M059J (cell line): ENCODE measurements around the gene SLC22A15. TPM values are rescaled to one million over a fixed set of nuclear protein-coding genes. Genes with fewer than 3 reads are reported as not detected.
"Not testable (repeated sequence)": the region's sequence is repeated elsewhere in the genome, so short reads cannot be mapped to it uniquely, and the experiment has no call there.

Experiments
- DNase-seq: peaks from one replicate; pipeline ENCODE4 v3.0.0-alpha.2; 2012; ENCODE audit warnings: low read depth
- total RNA-seq: library from RNA; depleted of rRNA; stranded (reverse); fragments of >200 nt; shearing (Covaris generic); gene quantifications from 2 replicates; pipeline ENCODE4 v1.2.3, GENCODE V29; 2014

SLC22A15 gene
- total RNA-seq, 1 experiment from 2014 or later = 0.05 TPM

GRCh38 chr1:116031302-116031835, 55.1 kb downstream of the SLC22A15 start:
- DNase-seq = no peak

- DNase-seq = no peak
Observed at GRCh38 chr1:116033322-116033721, 57.0 kb downstream of the SLC22A15 start.

DNA sequence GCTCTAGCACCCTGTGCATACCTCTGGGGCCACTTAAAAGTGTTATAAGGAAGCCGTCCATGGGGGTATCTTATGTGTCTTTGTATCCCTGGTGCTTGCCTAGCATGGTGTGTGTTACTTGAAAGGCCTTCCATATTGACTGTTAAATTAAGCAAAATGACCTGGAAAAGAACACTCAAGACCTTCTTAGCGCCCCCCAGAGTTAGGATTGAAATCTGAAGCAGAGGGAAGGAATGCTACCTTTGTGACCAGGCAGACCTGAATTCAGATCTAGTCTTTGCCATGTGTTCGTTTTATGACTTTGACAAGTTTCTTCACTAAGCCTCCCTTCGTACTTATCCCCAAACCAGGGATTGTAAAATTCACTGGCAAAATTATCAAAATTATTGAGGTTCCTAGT, 59.9 kb downstream of the SLC22A15 start:
- no peak for DNase-seq

GRCh38 chr1:116038679-116039078, 62.4 kb downstream of the SLC22A15 start:
- DNase-seq = no peak

GRCh38 chr1:116044071-116044470, 67.8 kb downstream of the SLC22A15 start:
- no peak for DNase-seq

- DNase-seq = peak; percentile 33
Observed at GRCh38 chr1:116046933-116047332, 70.6 kb downstream of the SLC22A15 start.

DNA sequence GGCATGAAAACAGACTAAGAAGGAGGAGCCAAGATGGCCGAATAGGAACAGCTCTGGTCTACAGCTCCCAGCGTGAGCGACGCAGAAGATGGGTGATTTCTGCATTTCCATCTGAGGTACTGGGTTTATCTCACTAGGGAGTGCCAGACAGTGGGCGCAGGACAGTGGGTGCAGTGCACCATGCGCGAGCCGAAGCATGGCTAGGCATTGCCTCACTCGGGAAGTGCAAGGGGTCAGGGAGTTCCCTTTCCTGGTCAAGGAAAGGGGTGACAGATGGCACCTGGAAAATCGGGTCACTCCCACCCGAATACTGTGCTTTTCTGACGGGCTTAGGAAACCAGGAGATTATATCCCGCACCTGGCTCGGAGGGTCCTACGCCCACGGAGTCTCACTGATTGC, 75.6 kb downstream of the SLC22A15 start:
- DNase-seq = not testable (repeated sequence)

DNA sequence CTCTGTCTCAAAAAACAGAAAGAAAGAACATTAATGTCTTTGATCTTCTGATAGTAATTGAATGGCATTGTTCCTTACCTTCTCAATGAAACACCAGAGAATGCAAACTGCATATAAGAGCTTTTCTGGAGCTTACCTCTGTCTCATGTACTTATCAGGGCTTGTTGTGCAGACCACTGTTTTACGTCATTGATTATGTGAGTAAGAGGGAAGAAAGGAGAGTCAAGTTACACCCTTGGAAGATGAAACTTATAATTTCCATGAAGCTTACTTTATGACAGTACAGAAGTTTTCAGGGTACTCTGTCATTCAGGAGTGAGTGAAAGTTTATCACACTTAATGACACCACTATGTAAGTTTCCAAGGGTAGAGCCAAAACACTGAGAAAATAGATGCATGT, 85.9 kb downstream of the SLC22A15 start:
- DNase-seq = no peak

DNA sequence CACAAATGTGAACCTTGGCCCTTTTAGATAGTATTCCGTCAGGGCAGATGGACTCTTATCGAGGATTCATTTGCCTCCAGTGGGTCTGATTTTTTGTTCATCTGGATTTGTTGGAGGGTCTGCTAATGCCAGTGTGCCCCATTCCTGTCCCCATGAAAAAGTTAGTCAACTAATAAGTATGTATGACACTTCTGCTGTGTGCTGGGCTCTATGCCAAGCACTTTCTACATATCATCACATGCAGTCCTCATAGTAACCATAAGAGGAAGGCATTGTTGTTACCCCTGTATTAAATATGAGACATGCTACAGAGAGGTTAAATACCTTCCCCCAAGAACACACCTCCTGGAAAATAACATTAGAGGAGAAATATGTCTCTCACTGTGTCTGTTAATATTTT, 88.3 kb downstream of the SLC22A15 start:
- peak; percentile 18 for DNase-seq

DNA sequence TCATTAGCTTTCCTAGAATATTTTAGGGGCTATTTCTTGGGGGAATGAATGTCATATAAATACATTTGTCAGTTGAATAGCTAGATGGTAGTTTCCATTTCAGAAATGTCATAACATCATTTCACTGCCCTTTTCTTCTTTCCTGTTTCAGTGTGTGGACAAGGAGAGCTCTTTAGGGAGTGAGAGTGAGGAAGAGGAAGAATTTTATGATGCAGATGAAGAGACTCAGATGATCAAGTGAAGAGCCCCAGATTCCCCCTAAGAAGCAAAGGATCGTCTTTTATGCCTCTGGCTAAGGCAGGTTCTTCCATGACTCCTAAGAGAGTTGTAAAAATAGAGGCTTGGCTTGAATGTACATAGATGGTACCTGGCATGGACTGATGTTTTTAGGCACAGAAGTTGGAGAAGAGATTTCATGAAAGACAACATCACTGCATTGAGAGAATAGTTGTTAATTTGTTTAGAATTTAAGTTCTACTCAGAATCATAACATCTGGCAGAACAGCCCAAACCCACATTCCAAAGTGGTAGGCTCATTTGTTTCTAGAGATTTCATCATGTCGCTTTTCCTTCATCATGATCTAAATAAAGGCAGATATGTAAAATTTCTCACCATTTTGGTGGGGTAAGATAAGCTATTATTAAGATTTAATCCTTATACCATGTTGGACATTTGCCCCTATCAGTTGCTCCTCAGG, 90.7 kb downstream of the SLC22A15 start:
- DNase-seq = peak; percentile 44

- DNase-seq = peak; percentile 65
Observed at GRCh38 chr1:116067566-116067890, 91.2 kb downstream of the SLC22A15 start.

- DNase-seq = no peak
Observed at GRCh38 chr1:116075575-116075974, 99.3 kb downstream of the SLC22A15 start.

GRCh38 chr1:116075990-116076389, 99.7 kb downstream of the SLC22A15 start:
- peak; percentile 71 for DNase-seq

GRCh38 chr1:116076831-116077230, 100.5 kb downstream of the SLC22A15 start:
- DNase-seq = peak; percentile 55

- DNase-seq = no peak
Observed at GRCh38 chr1:116078699-116079223, 102.4 kb downstream of the SLC22A15 start.

DNA sequence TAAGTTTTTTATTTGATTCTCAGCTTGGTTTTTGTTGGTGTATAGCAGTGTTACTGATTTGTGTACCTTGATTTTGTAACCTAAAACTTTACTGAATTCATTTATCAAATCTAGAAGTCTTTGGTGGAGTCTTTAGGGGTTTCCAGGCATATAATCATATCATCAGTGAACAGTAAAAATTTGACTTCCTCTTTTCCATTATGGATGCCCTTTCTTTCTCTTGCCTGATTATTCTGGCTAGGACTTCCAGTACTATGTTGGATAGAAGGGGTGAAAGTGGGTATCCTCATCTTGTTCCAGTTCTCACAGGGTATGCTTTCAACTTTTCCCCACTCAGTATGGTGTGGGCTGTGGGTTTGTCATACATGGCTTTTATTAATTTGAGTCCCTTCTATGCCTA, 111.3 kb downstream of the SLC22A15 start:
- DNase-seq = no peak

DNA sequence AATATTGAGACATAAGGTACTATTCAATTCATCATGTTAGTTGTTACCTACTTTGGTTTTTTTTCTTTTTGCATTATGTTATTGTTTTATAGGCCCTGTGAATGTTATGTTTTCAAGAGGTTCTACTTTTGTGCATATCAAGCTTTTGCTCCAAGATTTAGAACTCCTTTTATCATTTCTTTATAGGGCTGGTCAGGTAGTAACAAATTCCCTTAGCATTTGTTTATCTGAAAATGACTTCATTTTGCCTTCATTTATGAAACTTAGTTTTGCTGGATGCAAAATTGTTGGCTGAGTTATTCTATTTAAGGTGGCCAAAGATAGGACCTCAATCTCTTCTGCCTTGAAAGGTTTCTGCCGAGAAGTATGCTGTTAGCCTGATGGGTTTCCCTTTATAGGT, 113.6 kb downstream of the SLC22A15 start:
- DNase-seq = no peak

DNA sequence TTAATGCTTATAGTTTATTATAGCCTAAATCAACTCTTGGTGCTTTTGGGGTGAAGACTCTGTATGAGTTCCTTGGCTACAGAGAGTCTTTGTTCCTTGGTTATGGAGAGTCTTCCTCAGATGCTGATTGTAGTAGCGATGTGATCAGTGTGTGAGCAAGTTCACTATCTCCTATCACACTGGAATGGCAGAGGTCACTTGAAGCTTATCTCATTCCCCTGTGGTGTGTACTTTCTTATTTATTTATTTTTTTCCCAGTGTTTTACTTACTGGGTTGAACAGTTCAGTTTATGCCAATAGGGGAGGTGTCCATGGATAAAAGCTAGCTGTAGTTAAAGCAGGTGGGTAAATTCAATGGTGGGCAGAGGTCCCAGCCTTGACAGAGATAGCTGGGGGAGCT, 114.8 kb downstream of the SLC22A15 start:
- DNase-seq = no peak

- no peak for DNase-seq
Observed at GRCh38 chr1:116092752-116093489, 116.6 kb downstream of the SLC22A15 start.

GRCh38 chr1:116095027-116095426, 118.7 kb downstream of the SLC22A15 start:
- DNase-seq = no peak

- DNase-seq = peak; percentile 57
Observed at GRCh38 chr1:116096013-116096618, 119.8 kb downstream of the SLC22A15 start.

- no peak for DNase-seq
Observed at GRCh38 chr1:116097626-116098025, 121.3 kb downstream of the SLC22A15 start.

DNA sequence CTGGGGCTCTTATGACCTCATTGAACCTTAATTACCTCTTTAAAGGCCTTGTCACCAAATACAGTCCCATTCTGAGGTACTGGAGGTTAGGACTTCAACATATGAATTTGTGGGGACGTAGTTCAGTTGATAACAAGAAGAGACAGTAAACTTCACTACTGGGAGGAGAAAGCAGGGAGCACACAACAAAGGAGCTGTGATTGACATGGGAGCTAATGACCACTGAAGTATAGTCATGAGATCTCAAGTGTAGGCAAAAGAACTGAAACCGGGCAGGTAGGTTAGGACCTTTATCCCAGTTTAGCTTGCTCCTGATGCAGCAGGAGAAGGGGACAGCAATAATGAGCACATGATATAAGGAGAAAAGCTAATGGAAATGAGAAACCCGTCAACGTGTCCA, 123.1 kb downstream of the SLC22A15 start:
- no peak for DNase-seq
